ENCODE results near the gene SAMD4A. TPM values are rescaled to one million over a fixed set of nuclear protein-coding genes. Genes with fewer than 3 reads are reported as not detected.

SAMD4A gene
- total and polyA plus RNA-seq, 4 donors = 17.5 to 31.6 (median 24.5) TPM

- no peak for DNase-seq (ENCODE audit: low read depth in 4 of 6, low spot score in 6 of 6)
- Histone ChIP-seq H3K27me3 (ENCODE audit: control insufficient read depth, insufficient read depth, low read length) (no peaks in the 10 kb centered on the region), H3K4me1 (ENCODE audit: control insufficient read depth, insufficient read depth, low read length) (peaks cover 12% of the 10 kb centered on the region), H3K9me3 (ENCODE audit: control insufficient read depth, insufficient read depth, low read length) (no peaks in the 10 kb centered on the region), H3K36me3 (ENCODE audit: control insufficient read depth, insufficient read depth, low read length) (no peaks in the 10 kb centered on the region), H3K27ac (ENCODE audit: low read depth, low read length) (no peak overlapping the region), H3K4me3 (ENCODE audit: low read depth, low read length) (no peak overlapping the region)
- WGBS (ENCODE audit: insufficient coverage) = no CpG with 5 or more reads among the region's 2 CpGs
These were observed 5.4 kb downstream of the SAMD4A start for GRCh38 chr14:54572316-54572715.

GRCh38 chr14:54574528-54574927 is 7.6 kb downstream of the SAMD4A start:
- H3K27me3 ChIP-seq (ENCODE audit: control insufficient read depth, insufficient read depth, low read length) = no peaks in the 10 kb centered on the region
- no peaks in the 10 kb centered on the region for H3K9me3 ChIP-seq (ENCODE audit: control insufficient read depth, insufficient read depth, low read length)
- no peak for DNase-seq (ENCODE audit: low read depth in 4 of 6, low spot score in 6 of 6)
- H3K4me3 ChIP-seq (ENCODE audit: low read depth, low read length) = no peak overlapping the region
- peaks cover 4% of the 10 kb centered on the region for H3K4me1 ChIP-seq (ENCODE audit: control insufficient read depth, insufficient read depth, low read length)
- H3K27ac ChIP-seq (ENCODE audit: low read depth, low read length) = no peak overlapping the region
- 90% methylated on average over 3 of the region's 6 CpGs for WGBS (ENCODE audit: insufficient coverage)
- H3K36me3 ChIP-seq (ENCODE audit: control insufficient read depth, insufficient read depth, low read length) = no peaks in the 10 kb centered on the region

GRCh38 chr14:54577494-54577893 is 10.6 kb downstream of the SAMD4A start:
- H3K27ac ChIP-seq (ENCODE audit: low read depth, low read length) = no peak overlapping the region
- H3K9me3 ChIP-seq (ENCODE audit: control insufficient read depth, insufficient read depth, low read length) = no peaks in the 10 kb centered on the region
- no peak overlapping the region for H3K4me3 ChIP-seq (ENCODE audit: low read depth, low read length)
- peaks cover 4% of the 10 kb centered on the region for H3K4me1 ChIP-seq (ENCODE audit: control insufficient read depth, insufficient read depth, low read length)
- no peaks in the 10 kb centered on the region for H3K36me3 ChIP-seq (ENCODE audit: control insufficient read depth, insufficient read depth, low read length)
- H3K27me3 ChIP-seq (ENCODE audit: control insufficient read depth, insufficient read depth, low read length) = no peaks in the 10 kb centered on the region
- 91% methylated on average over 5 of the region's 6 CpGs for WGBS (ENCODE audit: insufficient coverage)
- DNase-seq (ENCODE audit: low read depth in 4 of 6, low spot score in 6 of 6) = no peak

GRCh38 chr14:54577977-54578376 is 11.0 kb downstream of the SAMD4A start:
- Histone ChIP-seq H3K9me3 (ENCODE audit: control insufficient read depth, insufficient read depth, low read length) (no peaks in the 10 kb centered on the region), H3K27me3 (ENCODE audit: control insufficient read depth, insufficient read depth, low read length) (no peaks in the 10 kb centered on the region), H3K36me3 (ENCODE audit: control insufficient read depth, insufficient read depth, low read length) (no peaks in the 10 kb centered on the region), H3K27ac (ENCODE audit: low read depth, low read length) (no peak overlapping the region), H3K4me1 (ENCODE audit: control insufficient read depth, insufficient read depth, low read length) (peaks cover 4% of the 10 kb centered on the region), H3K4me3 (ENCODE audit: low read depth, low read length) (no peak overlapping the region)
- no CpG with 5 or more reads among the region's 3 CpGs for WGBS (ENCODE audit: insufficient coverage)
- DNase-seq (ENCODE audit: low read depth in 4 of 6, low spot score in 6 of 6) = no peak

- H3K27ac ChIP-seq (ENCODE audit: low read depth, low read length) = no peak overlapping the region
These were observed 12.7 kb downstream of the SAMD4A start for GRCh38 chr14:54579621-54580020.

GRCh38 chr14:54580933-54581332 is 14.0 kb downstream of the SAMD4A start:
- Histone ChIP-seq H3K4me3 (ENCODE audit: low read depth, low read length) (no peak overlapping the region), H3K27me3 (ENCODE audit: control insufficient read depth, insufficient read depth, low read length) (no peaks in the 10 kb centered on the region), H3K36me3 (ENCODE audit: control insufficient read depth, insufficient read depth, low read length) (no peaks in the 10 kb centered on the region), H3K4me1 (ENCODE audit: control insufficient read depth, insufficient read depth, low read length) (peaks cover 4% of the 10 kb centered on the region), H3K9me3 (ENCODE audit: control insufficient read depth, insufficient read depth, low read length) (no peaks in the 10 kb centered on the region), H3K27ac (ENCODE audit: low read depth, low read length) (no peak overlapping the region)
- no peak for DNase-seq (ENCODE audit: low read depth in 4 of 6, low spot score in 6 of 6)
- 100% methylated on average over 1 of the region's 3 CpGs for WGBS (ENCODE audit: insufficient coverage)

More at GRCh38 chr14:54579621-54580020, 12.7 kb downstream of the SAMD4A start:
- H3K36me3 ChIP-seq (ENCODE audit: control insufficient read depth, insufficient read depth, low read length) = no peaks in the 10 kb centered on the region
- H3K4me3 ChIP-seq (ENCODE audit: low read depth, low read length) = no peak overlapping the region
- no peaks in the 10 kb centered on the region for H3K27me3 ChIP-seq (ENCODE audit: control insufficient read depth, insufficient read depth, low read length)
- DNase-seq (ENCODE audit: low read depth in 4 of 6, low spot score in 6 of 6) = no peak
- 50% methylated on average over 1 of the region's 1 CpG for WGBS (ENCODE audit: insufficient coverage)
- no peaks in the 10 kb centered on the region for H3K9me3 ChIP-seq (ENCODE audit: control insufficient read depth, insufficient read depth, low read length)
- peaks cover 4% of the 10 kb centered on the region for H3K4me1 ChIP-seq (ENCODE audit: control insufficient read depth, insufficient read depth, low read length)

- Histone ChIP-seq H3K9me3 (ENCODE audit: control insufficient read depth, insufficient read depth, low read length) (no peaks in the 10 kb centered on the region), H3K27me3 (ENCODE audit: control insufficient read depth, insufficient read depth, low read length) (no peaks in the 10 kb centered on the region), H3K27ac (ENCODE audit: low read depth, low read length) (no peak overlapping the region), H3K4me1 (ENCODE audit: control insufficient read depth, insufficient read depth, low read length) (no peaks in the 10 kb centered on the region), H3K36me3 (ENCODE audit: control insufficient read depth, insufficient read depth, low read length) (no peaks in the 10 kb centered on the region), H3K4me3 (ENCODE audit: low read depth, low read length) (no peak overlapping the region)
- DNase-seq (ENCODE audit: low read depth in 4 of 6, low spot score in 6 of 6) = no peak
- WGBS (ENCODE audit: insufficient coverage) = 72% methylated on average over 5 of the region's 7 CpGs
These were observed 15.4 kb downstream of the SAMD4A start for GRCh38 chr14:54582334-54582733.

GRCh38 chr14:54584097-54584496 is 17.2 kb downstream of the SAMD4A start:
- Histone ChIP-seq H3K27ac (ENCODE audit: low read depth, low read length) (no peak overlapping the region), H3K27me3 (ENCODE audit: control insufficient read depth, insufficient read depth, low read length) (no peaks in the 10 kb centered on the region), H3K4me3 (ENCODE audit: low read depth, low read length) (no peak overlapping the region), H3K36me3 (ENCODE audit: control insufficient read depth, insufficient read depth, low read length) (no peaks in the 10 kb centered on the region), H3K4me1 (ENCODE audit: control insufficient read depth, insufficient read depth, low read length) (no peaks in the 10 kb centered on the region), H3K9me3 (ENCODE audit: control insufficient read depth, insufficient read depth, low read length) (no peaks in the 10 kb centered on the region)
- DNase-seq (ENCODE audit: low read depth in 4 of 6, low spot score in 6 of 6) = no peak
- WGBS (ENCODE audit: insufficient coverage) = no CpG with 5 or more reads among the region's 1 CpG

GRCh38 chr14:54585214-54585613 is 18.3 kb downstream of the SAMD4A start:
- no peaks in the 10 kb centered on the region for H3K36me3 ChIP-seq (ENCODE audit: control insufficient read depth, insufficient read depth, low read length)
- no peaks in the 10 kb centered on the region for H3K27me3 ChIP-seq (ENCODE audit: control insufficient read depth, insufficient read depth, low read length)
- no peaks in the 10 kb centered on the region for H3K9me3 ChIP-seq (ENCODE audit: control insufficient read depth, insufficient read depth, low read length)
- no peak for DNase-seq (ENCODE audit: low read depth in 4 of 6, low spot score in 6 of 6)
- no CpG with 5 or more reads among the region's 3 CpGs for WGBS (ENCODE audit: insufficient coverage)
- no peak overlapping the region for H3K4me3 ChIP-seq (ENCODE audit: low read depth, low read length)
- no peaks in the 10 kb centered on the region for H3K4me1 ChIP-seq (ENCODE audit: control insufficient read depth, insufficient read depth, low read length)
- no peak overlapping the region for H3K27ac ChIP-seq (ENCODE audit: low read depth, low read length)

GRCh38 chr14:54589076-54589475 is 22.1 kb downstream of the SAMD4A start:
- Histone ChIP-seq H3K9me3 (ENCODE audit: control insufficient read depth, insufficient read depth, low read length) (no peaks in the 10 kb centered on the region), H3K27ac (ENCODE audit: low read depth, low read length) (no peak overlapping the region), H3K4me3 (ENCODE audit: low read depth, low read length) (no peak overlapping the region), H3K4me1 (ENCODE audit: control insufficient read depth, insufficient read depth, low read length) (no peaks in the 10 kb centered on the region), H3K36me3 (ENCODE audit: control insufficient read depth, insufficient read depth, low read length) (no peaks in the 10 kb centered on the region), H3K27me3 (ENCODE audit: control insufficient read depth, insufficient read depth, low read length) (no peaks in the 10 kb centered on the region)
- 94% methylated on average over 2 of the region's 2 CpGs for WGBS (ENCODE audit: insufficient coverage)
- no peak for DNase-seq (ENCODE audit: low read depth in 4 of 6, low spot score in 6 of 6)

Measured in spinal cord (tissue), 10 donors.